ENCODE measurements around the gene SLCO2A1.

The SLCO2A1 gene

DNA sequence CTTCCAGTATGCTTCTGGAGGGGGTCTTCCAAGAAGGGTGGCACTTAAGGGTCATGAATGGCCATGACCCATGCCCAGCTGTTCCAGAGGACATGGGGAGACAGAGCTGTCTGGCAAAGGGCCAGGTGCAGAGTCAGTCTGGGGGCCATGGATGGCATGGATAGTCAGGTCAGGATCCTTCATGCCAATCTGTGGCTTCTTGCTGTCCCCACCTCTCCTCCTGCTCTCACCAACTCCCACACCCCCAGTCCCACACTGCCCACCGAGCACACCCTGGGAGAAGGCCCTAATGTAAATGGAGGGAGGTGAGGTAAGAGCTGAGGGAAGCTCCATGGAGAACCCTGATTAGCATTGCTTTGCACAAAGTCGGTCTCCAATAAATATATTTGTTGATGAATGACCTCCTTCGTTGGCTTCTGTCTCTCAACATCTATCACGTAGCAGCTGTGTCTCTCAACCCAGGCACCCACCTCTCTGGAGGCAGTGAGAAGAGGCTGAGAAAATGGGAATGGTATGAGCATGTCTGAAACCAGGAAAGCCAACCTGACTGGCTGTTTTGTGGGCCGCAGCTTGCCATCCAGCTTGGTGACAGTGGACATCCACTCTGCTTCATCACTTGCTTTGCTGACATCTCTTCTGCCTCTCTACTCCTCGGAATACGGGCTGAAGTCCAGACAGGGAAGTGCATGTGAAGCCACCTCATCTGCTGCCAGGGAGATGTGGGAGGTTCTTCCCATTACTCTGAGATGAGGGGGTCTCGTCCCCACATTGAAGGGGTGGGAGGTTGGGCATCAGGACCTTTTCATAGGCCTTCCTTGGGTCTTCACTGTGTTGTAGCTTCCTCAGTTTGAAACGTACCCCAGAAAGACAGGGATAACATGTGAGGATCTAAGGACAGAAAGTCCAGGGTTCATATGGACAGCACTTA lies 96.4 kb downstream of the SLCO2A1 start:
- H3K4me3 ChIP-seq (ENCODE audit: low read length), result no peak overlapping the region
- H3K36me3 ChIP-seq (replicated peaks; ENCODE audit: insufficient read depth, low read length), result no peaks in the 10 kb centered on the region
- no peak overlapping the region for H3K27ac ChIP-seq (ENCODE audit: low read length)
- H3K9me3 ChIP-seq (replicated peaks; ENCODE audit: insufficient read depth, low read length), result no peaks in the 10 kb centered on the region
- H3K79me2 ChIP-seq (ENCODE audit: low read length), result no peaks in the 10 kb centered on the region
- no peaks in the 10 kb centered on the region for H3K4me1 ChIP-seq (ENCODE audit: low read length)
- no peaks in the 10 kb centered on the region for H3K27me3 ChIP-seq (replicated peaks; ENCODE audit: insufficient read depth, low read length)
- no peaks in the 10 kb centered on the region for H3F3A ChIP-seq (ENCODE audit: insufficient read depth, low read length)
- H3K4me2 ChIP-seq (ENCODE audit: low read depth, low read length), result no peak overlapping the region
- TF ChIP-seq EZH2 (optimal IDR thresholded peaks at IDR 0.05; ENCODE audit: low read depth, low read length), result no peak
- no peak for TF ChIP-seq CTCF (IDR thresholded peaks at IDR 0.05; ENCODE audit: low read length)
- TF ChIP-seq EZH2phosphoT487 (IDR thresholded peaks at IDR 0.05; ENCODE audit: low read length), result no peak
- no peak overlapping the region for H3K9ac ChIP-seq (ENCODE audit: low read length)
- H2AFZ ChIP-seq (ENCODE audit: low read length), result no peak overlapping the region
- no peaks in the 10 kb centered on the region for H3K9me2 ChIP-seq (replicated peaks; ENCODE audit: insufficient read depth, low read length)
- DNase-seq, result no peak
- no peaks in the 10 kb centered on the region for H4K20me1 ChIP-seq (ENCODE audit: insufficient read depth, low read length)

DNA sequence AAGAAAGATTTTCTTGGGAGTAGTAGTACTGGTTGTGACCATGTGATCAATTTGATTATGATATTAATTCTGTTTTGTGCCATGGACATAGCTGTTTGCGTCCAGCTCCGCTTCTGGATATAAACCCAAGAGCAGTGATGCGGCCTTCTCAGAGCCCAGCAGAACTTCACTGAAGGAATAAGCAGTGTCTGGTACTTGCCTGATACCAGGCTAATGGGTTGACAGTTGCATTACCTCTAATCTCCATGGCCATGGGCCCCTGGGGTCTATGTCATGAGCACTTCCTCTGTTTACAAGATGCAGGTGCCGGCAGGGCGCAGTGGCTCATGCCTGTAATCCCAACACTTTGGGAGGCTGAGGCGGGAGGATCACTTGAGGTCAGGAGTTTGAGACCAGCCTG lies 97.7 kb downstream of the SLCO2A1 start:
- H3K9me2 ChIP-seq (replicated peaks; ENCODE audit: insufficient read depth, low read length), result no peaks in the 10 kb centered on the region
- TF ChIP-seq EZH2 (optimal IDR thresholded peaks at IDR 0.05; ENCODE audit: low read depth, low read length) (no peak), EZH2phosphoT487 (IDR thresholded peaks at IDR 0.05; ENCODE audit: low read length) (no peak), CTCF (IDR thresholded peaks at IDR 0.05; ENCODE audit: low read length) (no peak)
- no peak overlapping the region for H3K4me3 ChIP-seq (ENCODE audit: low read length)

DNA sequence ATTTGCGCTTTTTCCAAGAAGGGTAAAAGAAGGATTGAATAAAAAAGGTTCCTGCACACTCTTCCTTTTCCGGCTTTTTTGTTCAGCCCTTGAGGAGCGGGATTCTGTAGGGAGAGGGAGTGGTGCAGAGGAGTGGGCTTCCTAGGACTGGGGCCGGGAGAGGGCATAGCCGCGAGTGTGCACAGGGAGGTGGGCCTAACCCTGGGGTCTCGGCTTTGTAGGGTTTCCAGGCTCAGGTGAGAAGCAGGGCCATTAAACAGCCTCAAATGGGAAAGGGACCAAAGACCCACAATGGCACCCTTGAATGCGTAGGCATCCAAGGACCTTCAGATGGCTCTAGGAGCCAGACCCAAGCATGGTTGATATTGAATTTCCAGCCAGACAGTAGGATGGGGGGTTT lies 98.6 kb downstream of the SLCO2A1 start:
- TF ChIP-seq EZH2phosphoT487 (IDR thresholded peaks at IDR 0.05; ENCODE audit: low read length), result no peak
- no peak for TF ChIP-seq CTCF (IDR thresholded peaks at IDR 0.05; ENCODE audit: low read length)
- no peak for TF ChIP-seq EZH2 (optimal IDR thresholded peaks at IDR 0.05; ENCODE audit: low read depth, low read length)
- Histone ChIP-seq H3K4me1 (ENCODE audit: low read length) (0 out of 2 replicates have a peak, but pooled peaks cover 4% of the 10 kb centered on the region), H3K9me3 (replicated peaks; ENCODE audit: insufficient read depth, low read length) (no peaks in the 10 kb centered on the region), H3K27ac (ENCODE audit: low read length) (no peak overlapping the region), H3K27me3 (replicated peaks; ENCODE audit: insufficient read depth, low read length) (no peaks in the 10 kb centered on the region), H3F3A (ENCODE audit: insufficient read depth, low read length) (no peaks in the 10 kb centered on the region), H3K4me3 (ENCODE audit: low read length) (no peak overlapping the region), H3K4me2 (ENCODE audit: low read depth, low read length) (no peak overlapping the region), H2AFZ (ENCODE audit: low read length) (no peak overlapping the region), H3K9me2 (replicated peaks; ENCODE audit: insufficient read depth, low read length) (no peaks in the 10 kb centered on the region), H3K9ac (ENCODE audit: low read length) (no peak overlapping the region), H3K36me3 (replicated peaks; ENCODE audit: insufficient read depth, low read length) (no peaks in the 10 kb centered on the region), H4K20me1 (ENCODE audit: insufficient read depth, low read length) (no peaks in the 10 kb centered on the region), H3K79me2 (ENCODE audit: low read length) (no peaks in the 10 kb centered on the region)
- no peak for DNase-seq

More for the DNA sequence above, 97.7 kb downstream of the SLCO2A1 start:
- H2AFZ ChIP-seq (ENCODE audit: low read length), result no peak overlapping the region
- no peaks in the 10 kb centered on the region for H4K20me1 ChIP-seq (ENCODE audit: insufficient read depth, low read length)
- no peaks in the 10 kb centered on the region for H3K79me2 ChIP-seq (ENCODE audit: low read length)
- no peaks in the 10 kb centered on the region for H3F3A ChIP-seq (ENCODE audit: insufficient read depth, low read length)
- H3K4me2 ChIP-seq (ENCODE audit: low read depth, low read length), result no peak overlapping the region
- H3K9me3 ChIP-seq (replicated peaks; ENCODE audit: insufficient read depth, low read length), result no peaks in the 10 kb centered on the region
- H3K36me3 ChIP-seq (replicated peaks; ENCODE audit: insufficient read depth, low read length), result no peaks in the 10 kb centered on the region
- H3K9ac ChIP-seq (ENCODE audit: low read length), result no peak overlapping the region
- 0 out of 2 replicates have a peak, but pooled peaks cover 4% of the 10 kb centered on the region for H3K4me1 ChIP-seq (ENCODE audit: low read length)
- H3K27me3 ChIP-seq (replicated peaks; ENCODE audit: insufficient read depth, low read length), result no peaks in the 10 kb centered on the region
- no peak for DNase-seq
- H3K27ac ChIP-seq (ENCODE audit: low read length), result no peak overlapping the region

Data from MM.1S (cell line).